K562 (cell line): Measurements from ENCODE around the gene IRF2BP2. TPM values are rescaled to one million over a fixed set of nuclear protein-coding genes. Genes with fewer than 3 reads are reported as not detected.

ENCODE experiments used
- CAMTA2 ChIP-seq: fragments of 250-450 bp; sonication (Bioruptor Pico); conservative IDR thresholded peaks from 2 replicates; pipeline ENCODE4 v1.5.1; 2022
- EP300 ChIP-seq: IDR thresholded peaks from 2 replicates; pipeline ENCODE4 v1.6.1; 2012; ENCODE audit warnings: low read length, improper control_type of control experiment
- HDGF ChIP-seq: fragments of 450-650 bp; IDR thresholded peaks from 2 replicates; pipeline ENCODE4 v1.6.1; 2016
- HIVEP1 ChIP-seq: fragments of 250-450 bp; sonication (Bioruptor Pico); IDR thresholded peaks from 2 replicates; pipeline ENCODE4 v1.4.0; 2020; ENCODE audit warnings: mild to moderate bottlenecking
- HMG20B ChIP-seq: fragments of 250-450 bp; sonication (Bioruptor Pico); IDR thresholded peaks from 2 replicates; pipeline ENCODE4 v1.5.0; 2021; ENCODE audit warnings: mild to moderate bottlenecking
- KLF16 ChIP-seq: IDR thresholded peaks from 2 replicates; pipeline ENCODE4 v1.6.1; 2016; ENCODE audit warnings: antibody characterized with exemption
- LEF1 ChIP-seq: fragments of 450-650 bp; IDR thresholded peaks from 2 replicates; pipeline ENCODE4 v1.6.1; 2016; ENCODE audit warnings: mild to moderate bottlenecking
- MCM2 ChIP-seq: fragments of 450-650 bp; IDR thresholded peaks from 2 replicates; pipeline ENCODE4 v1.6.1; 2017; ENCODE audit warnings: low read depth, mild to moderate bottlenecking
- POLR2AphosphoS5 ChIP-seq: IDR thresholded peaks from 2 replicates; pipeline ENCODE4 v1.6.1; 2011; ENCODE audit warnings: mild to moderate bottlenecking, low read depth, low read length, moderate library complexity; ENCODE audit not compliant: control insufficient read depth, insufficient read depth
- SOX6 ChIP-seq: fragments of 450-650 bp; IDR thresholded peaks from 2 replicates; pipeline ENCODE4 v1.6.1; 2014; ENCODE audit warnings: mild to moderate bottlenecking
- SRSF1 ChIP-seq: fragments of 200-400 bp; formaldehyde crosslinking; IDR thresholded peaks from 2 replicates; pipeline ENCODE4 v1.6.1; 2017; ENCODE audit warnings: mild to moderate bottlenecking, low read depth, low read length, moderate library complexity
- XRCC5 ChIP-seq: fragments of 200-400 bp; formaldehyde crosslinking; IDR thresholded peaks from 2 replicates; pipeline ENCODE4 v1.6.1; 2017; ENCODE audit warnings: low read depth, mild to moderate bottlenecking, low read length
- ZBTB8A ChIP-seq: fragments of 450-650 bp; IDR thresholded peaks from 2 replicates; pipeline ENCODE4 v1.6.1; 2018; ENCODE audit warnings: mild to moderate bottlenecking, moderate library complexity; ENCODE audit not compliant: partially characterized antibody
- ZNF311 ChIP-seq: fragments of 250-450 bp; sonication (Bioruptor Pico); IDR thresholded peaks from 2 replicates; pipeline ENCODE4 v1.4.0; 2020; ENCODE audit warnings: mild to moderate bottlenecking, moderate library complexity
- polyA plus RNA-seq, 8 experiments: library from polyadenylated mRNA; depleted of rRNA in 4 of 8; stranded (reverse) in 5 of 8; unstranded in 3 of 8; fragments of >200 nt; fragmentation: Nextera tagmentation in 2 of 8; fragmentation: Illumina TruSeq in 1 of 8; extraction: Ambion mirVana in 2 of 8; extraction: Trizol in 1 of 8; gene quantifications; 2 replicates each; pipeline versions ENCODE4 v1.2.1 to v1.2.3, GENCODE V29; 2011 to 2014; ENCODE audit warnings: inconsistent platforms in 1 of 8, missing spikeins in 1 of 8
- total RNA-seq, 7 experiments: library from RNA; depleted of rRNA in 6 of 7; stranded (reverse); fragments of >200 nt in 6 of 7; fragmentation: Illumina TruSeq in 2 of 7; extraction: Trizol in 2 of 7; gene quantifications; 2 replicates each; pipeline versions ENCODE4 v1.2.1 to v1.2.3, GENCODE V29; 2011 to 2021; ENCODE audit warnings: low replicate concordance in 1 of 7
- TF ChIP-seq, protein P1 (sequence below): fragments of 250-450 bp; sonication (Bioruptor Pico); IDR thresholded peaks from 2 replicates; pipeline ENCODE4 v1.8.0; 2021; ENCODE audit warnings: moderate library complexity, mild to moderate bottlenecking, inconsistent platforms
- TF ChIP-seq, protein P2 (sequence below): sonication (generic); formaldehyde crosslinking; IDR thresholded peaks from 2 replicates; pipeline ENCODE4 v1.9.0; 2022; ENCODE audit warnings: mild to moderate bottlenecking, missing genetic modification reagents
- TF ChIP-seq, protein P3 (sequence below), 2 experiments: fragments of 450-650 bp in 1 of 2; sonication (generic) in 1 of 2; formaldehyde crosslinking in 1 of 2; IDR thresholded peaks; 2 replicates each; pipeline versions ENCODE4 v1.7.1 to v1.9.0; 2016 to 2022; ENCODE audit warnings: inconsistent platforms in 1 of 2, mild to moderate bottlenecking in 1 of 2, missing genetic modification reagents in 1 of 2
- TF ChIP-seq, protein P4 (sequence below): fragments of 250-450 bp; sonication (Bioruptor Pico); IDR thresholded peaks from 2 replicates; pipeline ENCODE4 v1.5.0; 2022; ENCODE audit warnings: mild to moderate bottlenecking

IRF2BP2 gene
- total and polyA plus RNA-seq, 9 of the 15 experiments (the other 6 are each of a cell fraction or from before 2014, with no cell fraction given): 7.7 to 68.6 (median 22.1) TPM

DNA sequence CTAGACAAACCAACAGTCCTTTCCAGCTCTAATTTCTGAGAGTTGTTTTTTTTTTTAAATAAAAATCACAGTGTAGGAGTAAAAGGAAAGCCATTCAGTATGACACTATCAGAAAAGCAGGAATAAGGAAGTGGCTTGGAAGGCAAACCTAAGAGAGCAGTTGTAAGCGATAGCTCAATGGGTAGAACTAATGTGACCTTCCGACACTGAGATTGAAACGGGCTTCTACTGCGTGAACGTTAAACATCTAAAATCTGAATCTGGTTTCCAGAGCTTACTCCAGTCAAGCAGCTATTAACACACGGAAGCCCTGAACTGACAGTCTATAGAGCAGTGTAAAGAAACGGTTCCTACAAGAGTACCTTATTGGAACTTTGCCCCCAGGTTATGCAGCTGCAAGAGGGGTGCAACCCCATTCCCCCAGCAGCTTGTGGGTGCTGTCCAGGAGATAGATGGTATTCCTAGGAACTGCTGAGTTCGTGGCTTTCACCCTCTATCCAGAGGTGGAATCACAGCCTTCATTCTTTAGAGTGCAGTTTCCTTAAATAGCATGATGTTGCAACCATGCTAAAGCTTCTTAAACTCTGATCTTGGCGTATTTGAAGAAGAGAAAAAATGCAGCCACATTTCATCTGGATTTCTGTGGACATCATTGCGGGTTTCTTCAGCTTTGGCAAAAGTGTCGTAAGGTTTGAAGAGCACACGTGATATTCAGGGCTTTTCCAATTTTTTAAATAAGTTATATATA is 3.3 kb upstream of the IRF2BP2 start (continued):
- no peak for TF ChIP-seq POLR2AphosphoS5
- TF ChIP-seq, protein P1, sequence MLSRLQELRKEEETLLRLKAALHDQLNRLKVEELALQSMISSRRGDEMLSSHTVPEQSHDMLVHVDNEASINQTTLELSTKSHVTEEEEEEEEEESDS (CRISPR knock-in tag): 0 out of 2 replicates have a peak, but pooled peaks have one; percentile 10
- TF ChIP-seq KLF16: no peak
- TF ChIP-seq, protein P2, sequence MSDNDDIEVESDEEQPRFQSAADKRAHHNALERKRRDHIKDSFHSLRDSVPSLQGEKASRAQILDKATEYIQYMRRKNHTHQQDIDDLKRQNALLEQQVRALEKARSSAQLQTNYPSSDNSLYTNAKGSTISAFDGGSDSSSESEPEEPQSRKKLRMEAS (CRISPR knock-in tag): no peak
- TF ChIP-seq HMG20B: no peak; the same call in none of the 2 replicates
- no peak for TF ChIP-seq MCM2
- TF ChIP-seq HIVEP1 (CRISPR knock-in tag): 0 out of 2 replicates have a peak, but pooled peaks have one; percentile 29
- no peak for TF ChIP-seq HDGF
- TF ChIP-seq, protein P3, sequence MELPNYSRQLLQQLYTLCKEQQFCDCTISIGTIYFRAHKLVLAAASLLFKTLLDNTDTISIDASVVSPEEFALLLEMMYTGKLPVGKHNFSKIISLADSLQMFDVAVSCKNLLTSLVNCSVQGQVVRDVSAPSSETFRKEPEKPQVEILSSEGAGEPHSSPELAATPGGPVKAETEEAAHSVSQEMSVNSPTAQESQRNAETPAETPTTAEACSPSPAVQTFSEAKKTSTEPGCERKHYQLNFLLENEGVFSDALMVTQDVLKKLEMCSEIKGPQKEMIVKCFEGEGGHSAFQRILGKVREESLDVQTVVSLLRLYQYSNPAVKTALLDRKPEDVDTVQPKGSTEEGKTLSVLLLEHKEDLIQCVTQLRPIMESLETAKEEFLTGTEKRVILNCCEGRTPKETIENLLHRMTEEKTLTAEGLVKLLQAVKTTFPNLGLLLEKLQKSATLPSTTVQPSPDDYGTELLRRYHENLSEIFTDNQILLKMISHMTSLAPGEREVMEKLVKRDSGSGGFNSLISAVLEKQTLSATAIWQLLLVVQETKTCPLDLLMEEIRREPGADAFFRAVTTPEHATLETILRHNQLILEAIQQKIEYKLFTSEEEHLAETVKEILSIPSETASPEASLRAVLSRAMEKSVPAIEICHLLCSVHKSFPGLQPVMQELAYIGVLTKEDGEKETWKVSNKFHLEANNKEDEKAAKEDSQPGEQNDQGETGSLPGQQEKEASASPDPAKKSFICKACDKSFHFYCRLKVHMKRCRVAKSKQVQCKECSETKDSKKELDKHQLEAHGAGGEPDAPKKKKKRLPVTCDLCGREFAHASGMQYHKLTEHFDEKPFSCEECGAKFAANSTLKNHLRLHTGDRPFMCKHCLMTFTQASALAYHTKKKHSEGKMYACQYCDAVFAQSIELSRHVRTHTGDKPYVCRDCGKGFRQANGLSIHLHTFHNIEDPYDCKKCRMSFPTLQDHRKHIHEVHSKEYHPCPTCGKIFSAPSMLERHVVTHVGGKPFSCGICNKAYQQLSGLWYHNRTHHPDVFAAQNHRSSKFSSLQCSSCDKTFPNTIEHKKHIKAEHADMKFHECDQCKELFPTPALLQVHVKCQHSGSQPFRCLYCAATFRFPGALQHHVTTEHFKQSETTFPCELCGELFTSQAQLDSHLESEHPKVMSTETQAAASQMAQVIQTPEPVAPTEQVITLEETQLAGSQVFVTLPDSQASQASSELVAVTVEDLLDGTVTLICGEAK (IDR thresholded peaks at IDR 0.05): no peak
- TF ChIP-seq, protein P3 (CRISPR knock-in tag; IDR thresholded peaks at IDR 0.05): no peak
- no peak for TF ChIP-seq LEF1
- no peak for TF ChIP-seq SOX6
- TF ChIP-seq, protein P4, sequence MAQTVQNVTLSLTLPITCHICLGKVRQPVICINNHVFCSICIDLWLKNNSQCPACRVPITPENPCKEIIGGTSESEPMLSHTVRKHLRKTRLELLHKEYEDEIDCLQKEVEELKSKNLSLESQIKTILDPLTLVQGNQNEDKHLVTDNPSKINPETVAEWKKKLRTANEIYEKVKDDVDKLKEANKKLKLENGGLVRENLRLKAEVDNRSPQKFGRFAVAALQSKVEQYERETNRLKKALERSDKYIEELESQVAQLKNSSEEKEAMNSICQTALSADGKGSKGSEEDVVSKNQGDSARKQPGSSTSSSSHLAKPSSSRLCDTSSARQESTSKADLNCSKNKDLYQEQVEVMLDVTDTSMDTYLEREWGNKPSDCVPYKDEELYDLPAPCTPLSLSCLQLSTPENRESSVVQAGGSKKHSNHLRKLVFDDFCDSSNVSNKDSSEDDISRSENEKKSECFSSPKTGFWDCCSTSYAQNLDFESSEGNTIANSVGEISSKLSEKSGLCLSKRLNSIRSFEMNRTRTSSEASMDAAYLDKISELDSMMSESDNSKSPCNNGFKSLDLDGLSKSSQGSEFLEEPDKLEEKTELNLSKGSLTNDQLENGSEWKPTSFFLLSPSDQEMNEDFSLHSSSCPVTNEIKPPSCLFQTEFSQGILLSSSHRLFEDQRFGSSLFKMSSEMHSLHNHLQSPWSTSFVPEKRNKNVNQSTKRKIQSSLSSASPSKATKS: no peak
- no peak for TF ChIP-seq SRSF1
- no peak for TF ChIP-seq ZBTB8A
- TF ChIP-seq EP300: peak; percentile 43
- no peak for TF ChIP-seq XRCC5
- no peak for TF ChIP-seq ZNF311
- TF ChIP-seq CAMTA2 (CRISPR knock-in tag): no peak
